Nephron (organoid): ENCODE measurements around the gene SLC4A2.
A peak's percentile ranks its signal among the peaks of the same experiment; 100 is the strongest.

Experiments used
- H3K27ac Mint-ChIP-seq, 3 experiments: 2 replicates each; pipeline ENCODE4 v1.8.0; 2020; ENCODE audit warnings: mixed read lengths in 3 of 3, mild to moderate bottlenecking in 2 of 3, moderate library complexity in 1 of 3
- H3K27me3 Mint-ChIP-seq: 2 replicates; pipeline ENCODE4 v1.8.0; 2021; ENCODE audit warnings: low read depth, mild to moderate bottlenecking, moderate library complexity, mixed read lengths
- H3K36me3 Mint-ChIP-seq: 2 replicates; pipeline ENCODE4 v1.8.0; 2020; ENCODE audit warnings: low read depth, mixed read lengths
- H3K4me1 Mint-ChIP-seq: 2 replicates; pipeline ENCODE4 v1.8.0; 2020; ENCODE audit warnings: mixed read lengths
- H3K4me3 Mint-ChIP-seq, 3 experiments: 2 replicates each; pipeline ENCODE4 v1.8.0; 2020; ENCODE audit warnings: mild to moderate bottlenecking in 3 of 3, mixed read lengths in 3 of 3, moderate library complexity in 2 of 3
- H3K9me3 Mint-ChIP-seq: 2 replicates; pipeline ENCODE4 v1.8.0; 2020; ENCODE audit warnings: mixed read lengths
- TF ChIP-seq, protein P1 (sequence below), 3 experiments: fragments of 200-600 bp; sonication (generic); IDR thresholded peaks; one replicate each; pipeline ENCODE4 v1.5.0; 2021; ENCODE audit warnings: antibody characterized with exemption in 3 of 3; ENCODE audit not compliant: unreplicated experiment in 3 of 3

Gene SLC4A2

DNA sequence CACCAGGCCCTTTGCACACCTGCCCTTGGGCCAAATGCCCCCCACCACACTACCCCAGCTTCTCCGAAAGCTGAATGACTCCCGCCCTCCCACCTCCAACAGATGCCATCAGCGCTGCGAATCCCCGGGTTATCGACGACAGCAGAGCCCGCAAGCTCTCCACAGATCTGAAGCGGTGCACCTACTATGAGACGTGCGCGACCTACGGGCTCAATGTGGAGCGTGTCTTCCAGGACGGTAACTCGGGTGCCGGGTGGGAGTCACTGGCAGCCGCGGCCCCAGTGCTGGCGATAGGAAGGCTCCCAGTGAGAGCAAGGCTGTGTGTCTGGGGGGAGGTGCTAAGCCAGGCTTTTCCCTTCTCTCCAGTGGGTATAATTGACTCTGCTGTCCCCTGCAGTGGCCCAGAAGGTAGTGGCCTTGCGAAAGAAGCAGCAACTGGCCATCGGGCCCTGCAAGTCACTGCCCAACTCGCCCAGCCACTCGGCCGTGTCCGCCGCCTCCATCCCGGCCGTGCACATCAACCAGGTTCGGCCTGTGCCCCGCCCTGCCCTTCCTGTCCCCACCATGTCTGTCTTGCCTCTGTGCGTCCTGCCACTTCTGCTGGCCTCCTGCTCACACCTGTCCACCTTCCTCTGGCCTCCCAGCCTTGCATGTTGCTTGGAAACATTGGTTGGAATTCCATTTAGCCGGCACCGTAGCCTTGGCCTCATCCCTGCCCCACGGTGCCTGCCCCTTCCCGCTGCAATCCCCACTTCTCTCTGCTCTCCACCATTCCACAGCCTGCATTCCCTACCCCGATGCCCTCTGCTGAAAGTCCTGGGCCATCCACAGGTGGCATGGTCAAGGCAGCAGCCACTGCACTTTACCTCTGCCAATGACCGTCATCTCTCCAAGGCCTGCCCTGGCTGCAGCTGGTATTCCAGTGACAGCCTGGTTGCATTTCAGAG, 59.0 kb downstream of the SLC4A2 start:
- Mint-ChIP-seq H3K36me3 (peaks cover 33% of the 10 kb centered on the region), H3K27ac (no peak overlapping the region), H3K4me1 (peaks cover 11% of the 10 kb centered on the region), H3K27me3 (peaks cover 9% of the 10 kb centered on the region), H3K4me3 (peak overlapping the region; percentile 5 to 34 (median 10)), H3K9me3 (no peaks in the 10 kb centered on the region)
- TF ChIP-seq, protein P1, sequence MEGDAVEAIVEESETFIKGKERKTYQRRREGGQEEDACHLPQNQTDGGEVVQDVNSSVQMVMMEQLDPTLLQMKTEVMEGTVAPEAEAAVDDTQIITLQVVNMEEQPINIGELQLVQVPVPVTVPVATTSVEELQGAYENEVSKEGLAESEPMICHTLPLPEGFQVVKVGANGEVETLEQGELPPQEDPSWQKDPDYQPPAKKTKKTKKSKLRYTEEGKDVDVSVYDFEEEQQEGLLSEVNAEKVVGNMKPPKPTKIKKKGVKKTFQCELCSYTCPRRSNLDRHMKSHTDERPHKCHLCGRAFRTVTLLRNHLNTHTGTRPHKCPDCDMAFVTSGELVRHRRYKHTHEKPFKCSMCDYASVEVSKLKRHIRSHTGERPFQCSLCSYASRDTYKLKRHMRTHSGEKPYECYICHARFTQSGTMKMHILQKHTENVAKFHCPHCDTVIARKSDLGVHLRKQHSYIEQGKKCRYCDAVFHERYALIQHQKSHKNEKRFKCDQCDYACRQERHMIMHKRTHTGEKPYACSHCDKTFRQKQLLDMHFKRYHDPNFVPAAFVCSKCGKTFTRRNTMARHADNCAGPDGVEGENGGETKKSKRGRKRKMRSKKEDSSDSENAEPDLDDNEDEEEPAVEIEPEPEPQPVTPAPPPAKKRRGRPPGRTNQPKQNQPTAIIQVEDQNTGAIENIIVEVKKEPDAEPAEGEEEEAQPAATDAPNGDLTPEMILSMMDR (IDR thresholded peaks at IDR 0.05; ENCODE audit: unreplicated experiment in 3 of 3), result no peak

DNA sequence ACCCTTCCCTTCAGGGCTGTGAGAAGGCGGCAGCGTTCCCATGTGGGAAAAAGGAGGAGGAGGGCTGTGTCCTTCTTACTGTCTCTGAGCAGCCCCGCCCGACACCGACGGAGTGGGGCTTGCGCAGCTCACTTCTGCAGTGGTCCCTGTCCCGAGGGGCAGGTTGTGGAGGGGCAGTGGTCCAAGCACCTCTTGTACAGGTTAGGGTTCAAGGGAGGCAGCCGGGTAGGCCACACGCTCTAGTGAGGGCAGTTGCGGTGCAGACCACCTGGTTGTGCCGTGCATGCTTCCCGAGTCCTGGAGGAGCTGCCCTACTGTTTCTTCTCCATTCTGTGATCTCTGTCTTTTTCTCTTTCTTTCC, 59.6 kb downstream of the SLC4A2 start:
- Mint-ChIP-seq H3K27ac (no peak overlapping the region), H3K9me3 (no peaks in the 10 kb centered on the region), H3K4me1 (peaks cover 7% of the 10 kb centered on the region), H3K36me3 (peaks cover 38% of the 10 kb centered on the region), H3K27me3 (peaks cover 3% of the 10 kb centered on the region), H3K4me3 (peak overlapping the region; percentile 3 to 31 (median 23))
- TF ChIP-seq, protein P1 (IDR thresholded peaks at IDR 0.05; ENCODE audit: unreplicated experiment in 3 of 3), result no peak

GRCh38 chr7:151119902-151120301, 60.5 kb downstream of the SLC4A2 start:
- Mint-ChIP-seq H3K27ac (no peak overlapping the region), H3K27me3 (peaks cover 6% of the 10 kb centered on the region), H3K4me3 (peak overlapping the region in 2 of 3 experiments; percentile 16 to 51), H3K9me3 (no peaks in the 10 kb centered on the region), H3K4me1 (peaks cover 10% of the 10 kb centered on the region), H3K36me3 (peaks cover 46% of the 10 kb centered on the region)
- TF ChIP-seq, protein P1 (IDR thresholded peaks at IDR 0.05; ENCODE audit: unreplicated experiment in 3 of 3), result no peak

- TF ChIP-seq, protein P1 (IDR thresholded peaks at IDR 0.05; ENCODE audit: unreplicated experiment in 3 of 3), result no peak
- Mint-ChIP-seq H3K4me1 (peaks cover 18% of the 10 kb centered on the region), H3K4me3 (no peak overlapping the region), H3K27me3 (peaks cover 13% of the 10 kb centered on the region), H3K9me3 (no peaks in the 10 kb centered on the region), H3K36me3 (peaks cover 49% of the 10 kb centered on the region), H3K27ac (no peak overlapping the region)
Measured at GRCh38 chr7:151120896-151121295, 61.5 kb downstream of the SLC4A2 start.

GRCh38 chr7:151121380-151122170, 62.2 kb downstream of the SLC4A2 start:
- peak overlapping the region in 1 of 3 experiments; percentile 12 for H3K27ac Mint-ChIP-seq
- H3K4me1 Mint-ChIP-seq, result peaks cover 18% of the 10 kb centered on the region
- peaks cover 13% of the 10 kb centered on the region for H3K27me3 Mint-ChIP-seq
- H3K9me3 Mint-ChIP-seq, result no peaks in the 10 kb centered on the region
- TF ChIP-seq, protein P1 (IDR thresholded peaks at IDR 0.05; ENCODE audit: unreplicated experiment in 3 of 3), result no peak
- no peak overlapping the region for H3K4me3 Mint-ChIP-seq
- peaks cover 49% of the 10 kb centered on the region for H3K36me3 Mint-ChIP-seq
